H54 (cell line): ENCODE results near the gene FBXL15.
"Not testable (repeated sequence)": the region's sequence is repeated elsewhere in the genome, so short reads cannot be mapped to it uniquely, and the experiment has no call there.

Experiments
- DNase-seq: peaks from one replicate; pipeline ENCODE4 v3.0.0; 2011; ENCODE audit warnings: low spot score, mixed read lengths; ENCODE audit not compliant: insufficient read length
- FAIRE-seq: peaks from 3 replicates; lab custom pipeline; 2011; peaks lifted over from hg19 to GRCh38; lab: Jason Lieb, UNC
- POLR2A ChIP-seq: IDR thresholded peaks from 2 replicates; pipeline ENCODE4 v1.6.1; 2011; ENCODE audit warnings: low read depth, mild to moderate bottlenecking, low read length

FBXL15 gene

GRCh38 chr10:102437515-102437914 lies 16.9 kb downstream of the FBXL15 start:
- no peak for TF ChIP-seq POLR2A
- no peak for DNase-seq
- FAIRE-seq, result no peak

- FAIRE-seq (no peak), DNase-seq (no peak)
- TF ChIP-seq POLR2A, result no peak
These were observed 17.7 kb downstream of the FBXL15 start for GRCh38 chr10:102438374-102438773.

GRCh38 chr10:102444851-102445250 lies 24.2 kb downstream of the FBXL15 start:
- DNase-seq, result no peak
- TF ChIP-seq POLR2A, result no peak
- FAIRE-seq, result no peak

GRCh38 chr10:102449321-102450123 lies 28.9 kb downstream of the FBXL15 start:
- FAIRE-seq, result no peak
- DNase-seq, result no peak
- no peak for TF ChIP-seq POLR2A

GRCh38 chr10:102450124-102450373 lies 29.4 kb downstream of the FBXL15 start:
- no peak for FAIRE-seq

GRCh38 chr10:102450374-102451104 lies 29.9 kb downstream of the FBXL15 start:
- FAIRE-seq, result no peak
- peak; percentile 79 for DNase-seq
- peak; percentile 78 for TF ChIP-seq POLR2A

More at GRCh38 chr10:102450124-102450373, 29.4 kb downstream of the FBXL15 start:
- no peak for DNase-seq
- TF ChIP-seq POLR2A, result no peak

GRCh38 chr10:102451105-102451969 lies 30.7 kb downstream of the FBXL15 start, which contains the start of gene C10orf95:
C10orf95 (minus strand) TSS chr10:102451543; CDS start chr10:102451093, 450 bp downstream.
- no peak for FAIRE-seq
- no peak for DNase-seq
- TF ChIP-seq POLR2A, result no peak

- TF ChIP-seq POLR2A, result no peak
- FAIRE-seq (no peak), DNase-seq (peak; percentile 75)
These were observed 32.2 kb downstream of the FBXL15 start for GRCh38 chr10:102452672-102453340.

- TF ChIP-seq POLR2A, result no peak
- FAIRE-seq, result no peak
- DNase-seq, result no peak
These were observed 32.9 kb downstream of the FBXL15 start for GRCh38 chr10:102453502-102453901.

GRCh38 chr10:102454662-102455487 lies 34.2 kb downstream of the FBXL15 start:
- not testable (repeated sequence) for FAIRE-seq, DNase-seq

GRCh38 chr10:102455893-102456471 lies 35.3 kb downstream of the FBXL15 start:
- no peak for DNase-seq
- no peak for TF ChIP-seq POLR2A
- no peak for FAIRE-seq

GRCh38 chr10:102457591-102458150 lies 37.0 kb downstream of the FBXL15 start:
- no peak for TF ChIP-seq POLR2A
- FAIRE-seq (no peak), DNase-seq (no peak)

- FAIRE-seq, result no peak
These were observed 38.0 kb downstream of the FBXL15 start for GRCh38 chr10:102458656-102459055.

More at GRCh38 chr10:102458656-102459055, 38.0 kb downstream of the FBXL15 start:
- no peak for DNase-seq
- TF ChIP-seq POLR2A, result no peak
